NCI-H1092 (cell line): ENCODE results near the gene IQSEC1.

Experiments used
- DNase-seq: peaks from one replicate; lab custom pipeline; 2025; lab: John Stamatoyannopoulos, UW

Gene IQSEC1

GRCh38 chr3:12967606-12968351 is 105.5 kb downstream of the IQSEC1 start:
- DNase-seq: no peak

- DNase-seq: no peak
Observed at GRCh38 chr3:12966847-12967605, 106.2 kb downstream of the IQSEC1 start.

- peak; percentile 25 for DNase-seq
Observed at GRCh38 chr3:12965999-12966846, 107.0 kb downstream of the IQSEC1 start.

- DNase-seq: peak; percentile 27
Observed at GRCh38 chr3:12964711-12965612, 108.3 kb downstream of the IQSEC1 start.

GRCh38 chr3:12963922-12964701 is 109.1 kb downstream of the IQSEC1 start:
- DNase-seq: peak; percentile 8

- DNase-seq: no peak
Observed at GRCh38 chr3:12963231-12963896, 109.9 kb downstream of the IQSEC1 start.

GRCh38 chr3:12962292-12962691 is 110.9 kb downstream of the IQSEC1 start:
- DNase-seq: peak; percentile 5

- no peak for DNase-seq
Observed at GRCh38 chr3:12961697-12962036, 111.6 kb downstream of the IQSEC1 start.

- DNase-seq: no peak
Observed at GRCh38 chr3:12961007-12961696, 112.1 kb downstream of the IQSEC1 start.

GRCh38 chr3:12960497-12960896 is 112.7 kb downstream of the IQSEC1 start:
- no peak for DNase-seq

GRCh38 chr3:12959838-12960378 is 113.3 kb downstream of the IQSEC1 start:
- DNase-seq: no peak

- DNase-seq: no peak
Observed at GRCh38 chr3:12959410-12959809, 113.8 kb downstream of the IQSEC1 start.

- no peak for DNase-seq
Observed at GRCh38 chr3:12957824-12958792, 115.1 kb downstream of the IQSEC1 start.

- no peak for DNase-seq
Observed at GRCh38 chr3:12957339-12957738, 115.9 kb downstream of the IQSEC1 start.

GRCh38 chr3:12956316-12956660 is 116.9 kb downstream of the IQSEC1 start:
- no peak for DNase-seq

- DNase-seq: no peak
Observed at GRCh38 chr3:12955651-12956315, 117.4 kb downstream of the IQSEC1 start.

- DNase-seq: peak; percentile 91
Observed at GRCh38 chr3:12954891-12955650, 118.2 kb downstream of the IQSEC1 start.
